RKO (cell line): ENCODE data around the gene EPHB1.
"Not testable (repeated sequence)": the region's sequence is repeated elsewhere in the genome, so short reads cannot be mapped to it uniquely, and the experiment has no call there.

Experiments
- DNase-seq: peaks from one replicate; pipeline ENCODE4 v3.0.0-alpha.2; 2016; ENCODE audit warnings: low spot score

The EPHB1 gene

DNA sequence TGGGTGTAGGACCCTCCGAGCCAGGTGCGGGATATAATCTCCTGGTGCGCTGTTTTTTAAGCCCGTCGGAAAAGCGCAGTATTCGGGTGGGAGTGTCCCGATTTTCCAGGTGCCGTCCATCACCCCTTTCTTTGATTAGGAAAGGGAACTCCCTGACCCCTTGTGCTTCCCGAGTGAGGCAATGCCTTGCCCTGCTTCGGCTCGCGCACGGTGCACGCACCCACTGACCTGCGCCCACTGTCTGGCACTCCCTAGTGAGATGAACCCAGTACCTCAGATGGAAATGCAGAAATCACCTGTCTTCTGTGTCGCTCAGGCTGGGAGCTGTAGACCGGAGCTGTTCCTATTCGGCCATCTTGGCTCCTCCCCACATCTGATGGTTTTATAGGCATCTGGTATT, 210.6 kb downstream of the EPHB1 start:
- not testable (repeated sequence) for DNase-seq

DNA sequence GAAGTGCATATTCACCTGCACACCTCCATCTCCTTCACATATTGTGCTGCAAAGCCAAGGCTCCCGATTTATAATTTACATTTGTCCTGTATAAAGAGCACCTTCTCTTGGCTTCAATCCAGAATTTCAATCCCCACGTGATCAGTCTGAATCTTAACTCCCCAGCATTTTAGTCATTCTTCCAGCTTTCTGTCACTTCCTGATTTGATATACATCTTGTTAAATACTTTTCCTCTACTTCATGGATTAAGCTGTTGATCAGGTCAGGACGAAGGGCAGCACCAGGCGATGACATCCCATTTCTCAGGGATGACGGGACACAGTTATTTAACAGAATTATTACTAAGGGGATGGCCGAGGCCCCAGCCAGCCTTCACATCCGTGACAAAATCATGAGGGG, 212.5 kb downstream of the EPHB1 start:
- no peak for DNase-seq

DNA sequence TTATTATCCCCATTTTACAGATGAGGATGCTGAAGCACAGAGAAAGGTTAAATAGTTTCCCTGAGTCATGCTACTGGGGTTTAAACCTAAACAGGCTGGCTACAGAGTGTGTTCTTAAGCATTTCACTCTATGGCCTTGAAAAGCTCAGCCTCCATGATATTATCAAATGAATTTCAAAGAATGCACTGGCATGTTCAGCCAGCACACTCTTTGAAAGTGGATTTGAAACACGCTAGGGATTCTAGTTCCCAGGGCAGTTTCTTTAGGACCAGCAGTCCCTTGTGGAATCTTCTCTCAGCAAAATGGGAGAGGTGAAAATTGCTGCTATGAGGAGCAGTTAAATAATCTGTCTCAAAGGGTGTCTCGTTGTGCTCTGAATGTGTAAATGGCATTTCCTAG, 213.3 kb downstream of the EPHB1 start:
- no peak for DNase-seq

DNA sequence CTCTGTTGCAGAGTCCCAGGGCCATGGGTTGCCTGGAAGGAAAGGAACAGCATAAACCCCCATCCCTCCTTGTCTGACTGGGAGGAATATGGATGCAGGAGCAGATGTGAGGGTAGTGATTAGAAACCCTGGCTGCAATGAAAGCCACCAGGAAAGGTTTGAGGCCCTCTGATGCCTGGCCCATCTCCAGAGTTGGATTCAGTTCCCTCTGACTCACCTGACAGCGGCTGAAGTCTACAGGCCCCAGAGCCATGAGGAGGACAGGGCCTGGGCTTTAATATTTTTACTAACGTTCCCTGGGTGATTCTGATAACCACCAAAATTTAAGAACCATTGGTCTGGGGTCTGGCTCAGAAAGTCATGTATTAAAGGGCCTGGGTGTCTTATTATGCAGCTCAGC, 214.0 kb downstream of the EPHB1 start:
- no peak for DNase-seq

DNA sequence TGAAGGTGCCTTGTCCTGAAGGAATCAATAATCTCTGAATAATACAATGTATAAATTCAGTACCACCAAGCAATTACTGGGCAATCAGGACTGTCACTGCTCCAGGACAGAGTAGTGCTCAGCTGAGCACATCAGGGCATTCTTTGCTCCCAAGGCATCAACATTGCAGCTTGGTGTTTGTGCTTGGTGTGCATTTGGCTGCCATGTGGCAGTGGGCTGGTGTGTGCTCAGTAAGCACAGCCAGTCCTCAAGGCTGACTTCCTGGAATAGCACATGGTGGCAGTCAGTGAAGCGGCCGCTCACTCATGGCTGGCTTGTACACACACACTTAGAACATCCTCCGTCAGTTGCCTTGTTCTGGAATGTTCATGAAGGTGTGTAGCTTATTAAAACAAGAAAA, 217.0 kb downstream of the EPHB1 start:
- no peak for DNase-seq

DNA sequence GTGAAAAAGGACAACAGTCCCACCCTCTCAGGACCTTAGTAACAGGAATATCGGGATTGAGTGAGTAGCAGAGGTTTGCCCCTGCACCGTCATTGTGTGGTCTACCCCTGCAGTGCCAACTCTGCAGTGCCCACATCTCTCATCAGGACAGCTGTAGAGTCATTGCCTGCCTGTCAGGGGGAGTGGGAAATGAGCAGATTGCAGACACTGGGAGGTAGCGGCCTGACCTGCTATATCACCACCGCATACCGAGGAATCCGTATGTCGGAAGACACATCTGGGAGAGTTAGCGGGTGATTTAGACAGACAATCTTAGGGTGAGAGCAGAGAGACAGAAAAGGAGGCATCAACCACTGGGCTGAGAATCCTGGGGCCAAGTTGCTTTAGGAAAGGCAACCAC, 218.1 kb downstream of the EPHB1 start:
- no peak for DNase-seq

DNA sequence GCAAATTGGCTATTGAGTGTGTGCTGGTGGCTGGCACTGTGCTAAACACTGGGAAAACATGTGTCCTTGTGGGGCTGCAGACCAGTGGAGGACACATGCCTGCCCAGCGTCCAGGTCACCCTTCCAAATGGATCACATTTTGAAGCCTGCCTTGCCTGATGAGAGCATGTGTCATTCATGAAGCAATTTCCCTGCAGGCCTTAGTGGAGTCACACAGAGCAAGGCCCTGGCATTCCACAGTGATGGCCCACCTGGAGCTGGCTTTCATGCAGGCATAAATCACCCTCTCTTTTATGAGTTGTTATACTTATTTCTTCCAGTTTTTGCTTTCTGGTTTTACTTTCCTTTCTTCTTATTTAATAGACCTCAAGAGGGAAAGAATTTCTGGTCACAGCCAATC, 219.5 kb downstream of the EPHB1 start:
- DNase-seq: no peak

DNA sequence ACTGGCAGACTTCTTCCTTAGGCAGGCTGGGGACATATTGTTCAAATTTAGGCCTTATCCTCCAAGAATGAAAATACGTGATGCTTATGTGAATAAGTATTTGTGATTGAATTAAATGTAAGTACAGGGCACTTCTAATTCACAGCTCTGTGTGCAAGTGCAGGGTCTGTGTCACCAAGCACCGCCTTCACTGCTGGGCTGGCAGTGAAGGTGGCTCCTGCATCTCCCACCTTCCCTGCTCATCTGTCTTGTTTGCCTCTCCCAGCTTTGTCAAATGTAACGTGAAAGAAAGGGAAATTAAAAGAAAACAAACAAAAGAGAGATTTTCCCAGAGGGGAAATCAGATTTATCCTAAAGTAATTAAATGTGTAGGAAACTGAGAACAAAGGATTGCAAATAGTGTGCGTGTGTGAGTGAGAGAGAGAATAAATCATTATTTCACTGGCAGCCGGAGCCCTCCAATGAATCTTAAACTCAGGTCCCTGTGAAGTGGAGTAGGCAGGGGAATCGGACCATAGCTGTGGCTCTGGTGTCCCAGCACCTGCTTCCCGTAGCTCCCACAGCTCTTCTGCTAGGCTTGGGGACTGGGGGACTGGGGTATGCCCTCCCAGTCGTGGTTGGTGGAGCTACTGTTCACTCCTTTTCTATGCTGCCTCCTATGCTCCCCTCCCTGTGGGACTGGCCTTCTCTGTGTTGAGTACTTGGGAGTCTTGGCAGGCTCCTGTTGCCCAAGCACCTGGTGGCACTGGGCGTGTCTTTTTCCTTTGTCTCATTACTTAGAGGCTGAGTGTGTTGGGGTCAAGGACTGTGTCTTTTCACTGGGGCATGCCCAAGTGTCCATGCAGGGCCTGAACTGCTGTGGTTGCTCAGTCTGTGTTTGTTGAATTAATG, 222.2 kb downstream of the EPHB1 start:
- no peak for DNase-seq

DNA sequence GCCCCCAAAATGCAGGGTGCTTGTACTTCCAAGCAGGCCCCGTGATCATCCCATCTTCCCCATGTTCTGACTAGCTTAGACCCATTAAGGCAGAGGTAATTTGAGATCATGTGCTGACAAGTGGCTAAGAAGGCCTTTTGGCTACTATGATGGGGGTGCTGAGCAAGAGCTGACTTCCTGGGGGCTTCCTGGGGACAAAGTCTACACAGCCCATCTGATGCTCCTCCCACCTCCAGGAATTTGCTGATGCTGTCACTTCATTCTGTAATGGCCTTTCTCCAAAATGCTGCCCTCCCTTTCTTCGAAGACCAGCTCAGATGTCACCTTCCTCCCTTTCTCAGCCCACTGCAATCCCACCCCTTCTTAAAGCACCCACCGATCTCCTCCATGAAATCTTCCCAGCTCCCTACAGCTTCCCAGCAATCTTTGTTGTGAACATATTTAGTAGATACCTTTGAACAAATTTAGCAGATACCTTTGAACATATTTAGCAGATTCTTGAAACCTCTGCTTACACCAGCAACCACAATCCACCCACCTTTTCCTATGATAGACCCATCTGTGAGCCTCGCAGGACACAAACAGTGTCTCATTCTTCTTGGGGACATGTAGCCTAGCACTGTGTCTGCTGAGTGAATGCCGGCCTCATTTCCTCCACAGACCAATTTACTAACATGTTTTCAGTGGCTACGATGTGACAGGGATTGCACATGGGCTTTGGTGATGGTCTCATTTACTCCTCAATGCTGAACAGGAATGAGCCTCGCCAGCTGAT, 223.3 kb downstream of the EPHB1 start:
- DNase-seq: no peak

DNA sequence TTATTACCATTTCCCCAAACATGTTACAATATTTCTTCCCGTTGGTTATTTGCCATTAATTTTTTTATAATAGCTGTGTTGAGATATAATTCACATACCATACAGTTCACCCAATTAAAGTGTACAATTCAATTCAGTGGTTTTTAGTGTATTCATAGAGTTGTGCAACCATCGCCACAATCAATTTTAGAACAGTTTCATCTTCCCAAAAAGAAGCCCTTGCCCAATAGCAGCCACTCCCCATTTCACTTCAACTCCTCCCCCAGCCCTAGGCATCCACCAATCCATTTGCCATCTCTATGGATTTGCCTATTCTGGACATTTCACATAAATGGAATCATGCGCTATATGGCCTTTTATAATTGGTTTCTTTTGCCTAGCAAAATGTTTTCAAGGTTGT, 225.1 kb downstream of the EPHB1 start:
- DNase-seq: no peak

DNA sequence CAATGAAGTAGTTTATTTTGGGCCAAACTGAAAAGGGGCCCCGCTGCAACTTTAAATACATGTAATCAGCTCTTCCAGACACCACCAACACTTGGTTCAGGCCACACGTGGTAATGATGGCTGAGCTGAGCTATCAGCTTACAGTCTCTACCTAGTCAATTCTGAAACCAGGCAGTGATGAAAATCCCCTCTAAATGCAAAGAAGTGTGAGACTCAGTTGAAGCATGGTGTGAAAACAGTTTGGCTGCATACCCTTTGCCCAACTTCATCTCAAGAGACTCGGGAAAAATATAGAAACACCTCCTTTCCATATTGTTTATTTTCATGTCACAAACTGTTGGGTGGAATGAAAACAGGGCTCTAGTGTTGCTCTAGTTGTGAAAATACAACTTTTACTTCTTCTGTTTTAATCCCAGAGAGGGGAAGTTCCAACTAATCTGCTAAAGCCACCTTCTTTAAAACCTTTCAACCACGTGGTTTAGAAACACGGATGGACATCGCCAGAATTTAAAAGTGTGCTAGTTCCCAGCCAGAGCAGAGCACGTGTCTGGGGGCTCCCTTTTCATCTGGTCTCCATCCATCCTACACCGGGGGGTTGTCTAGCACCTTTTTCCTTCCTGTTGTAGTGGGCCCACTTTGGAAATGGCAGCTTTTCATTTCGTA, 229.1 kb downstream of the EPHB1 start:
- no peak for DNase-seq

DNA sequence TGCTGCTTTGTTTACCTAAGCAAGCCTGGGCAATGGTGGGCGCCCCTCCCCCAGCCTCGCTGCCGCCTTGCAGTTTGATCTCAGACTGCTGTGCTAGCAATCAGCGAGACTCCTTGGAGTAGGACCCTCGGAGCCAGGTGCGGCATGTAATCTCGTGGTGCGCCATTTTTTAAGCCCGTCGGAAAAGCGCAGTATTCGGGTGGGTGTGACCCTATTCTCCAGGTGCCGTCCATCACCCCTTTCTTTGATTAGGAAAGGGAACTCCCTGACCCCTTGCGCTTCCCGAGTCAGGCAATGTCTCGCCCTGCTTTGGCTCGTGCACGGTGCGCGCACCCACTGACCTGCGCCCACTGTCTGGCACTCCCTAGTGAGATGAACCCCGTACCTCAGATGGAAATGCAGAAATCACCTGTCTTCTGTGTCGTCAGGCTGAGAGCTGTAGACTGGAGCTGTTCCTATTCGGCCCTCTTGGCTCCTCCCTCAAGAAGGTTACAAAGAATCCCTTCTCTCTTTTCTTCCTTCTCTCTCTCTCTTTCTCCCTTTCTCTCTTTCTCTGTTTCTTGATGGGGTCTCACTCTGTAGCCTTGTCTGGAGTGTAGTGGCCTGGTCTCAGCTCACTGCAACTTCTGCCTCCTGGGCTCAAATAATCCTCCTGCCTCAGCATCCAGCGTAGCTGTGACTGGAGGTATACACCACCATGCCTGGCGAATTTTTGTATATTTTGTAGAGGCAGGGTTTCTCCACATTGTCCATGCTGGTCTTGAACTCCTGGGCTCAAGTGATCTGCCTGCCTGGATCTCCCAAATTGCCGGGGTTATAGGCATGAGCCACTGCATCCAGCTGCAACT, 235.9 kb downstream of the EPHB1 start:
- DNase-seq: not testable (repeated sequence)

DNA sequence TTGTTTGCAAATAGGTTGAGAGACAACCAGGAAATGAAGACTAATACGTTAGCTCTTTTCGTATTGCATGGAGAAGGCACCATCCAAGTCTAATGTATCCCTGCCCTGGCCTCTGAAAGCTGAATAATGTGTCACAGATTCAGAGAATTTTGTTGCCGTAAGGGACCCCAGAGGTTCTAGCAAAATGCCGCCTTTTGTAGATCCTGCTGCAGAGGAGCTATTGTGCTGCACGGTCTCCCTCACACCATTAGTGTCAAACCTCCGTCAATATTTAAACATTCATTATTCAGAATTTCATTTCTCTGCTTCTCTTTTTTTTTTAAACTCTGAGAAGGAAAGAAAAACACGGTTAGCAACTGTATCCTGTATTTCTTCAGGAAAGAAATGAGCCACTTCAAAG, 238.7 kb downstream of the EPHB1 start:
- no peak for DNase-seq

DNA sequence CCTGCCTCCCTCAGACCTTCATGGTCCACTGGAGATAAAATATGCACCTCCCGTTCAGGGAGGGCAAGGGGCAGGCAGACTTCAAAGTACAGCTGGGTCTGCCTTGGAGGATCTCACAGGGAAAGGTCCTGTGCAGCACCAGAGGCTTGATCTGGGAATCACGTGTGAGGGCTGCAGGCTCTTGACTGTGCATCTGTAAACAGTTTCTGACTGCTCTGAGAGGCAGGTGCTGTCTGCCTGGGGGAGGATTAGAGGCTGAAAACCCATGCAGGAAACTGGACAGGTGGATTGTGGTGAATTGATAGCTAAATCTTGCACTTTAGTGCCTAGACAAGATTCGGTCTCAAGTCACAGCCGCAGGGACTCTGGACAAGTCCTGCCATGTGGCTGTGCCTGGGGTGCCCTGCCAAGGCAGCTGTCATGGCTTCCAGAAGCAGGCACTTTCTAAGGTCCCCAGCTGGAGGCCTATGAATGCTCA, 239.3 kb downstream of the EPHB1 start:
- no peak for DNase-seq

DNA sequence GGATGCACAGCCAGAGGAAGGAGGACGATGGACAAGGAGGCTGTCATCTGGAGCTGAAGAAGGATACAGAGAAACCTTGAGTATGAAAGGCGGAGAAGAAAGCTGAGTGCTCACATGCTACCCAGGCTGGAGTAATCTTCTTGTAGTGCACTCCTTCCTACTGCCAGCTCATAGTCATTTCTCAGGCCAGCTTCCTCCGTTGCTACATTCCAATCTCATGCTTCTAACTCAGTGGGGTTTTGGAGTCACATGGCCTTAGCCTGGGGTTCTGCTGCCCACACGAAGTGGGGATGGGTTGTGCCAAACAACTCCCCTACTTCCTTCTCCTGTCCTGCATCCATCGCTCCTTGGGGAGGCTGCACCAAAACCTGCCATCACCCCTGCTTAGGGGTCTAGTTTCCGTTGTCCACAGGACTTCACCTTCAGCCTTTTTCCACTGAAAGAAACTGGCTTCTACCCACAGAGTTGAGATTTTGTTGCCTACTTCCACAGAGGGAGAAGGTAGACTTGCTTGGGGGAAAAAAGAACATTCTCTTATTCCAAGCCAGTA, 239.9 kb downstream of the EPHB1 start:
- no peak for DNase-seq

DNA sequence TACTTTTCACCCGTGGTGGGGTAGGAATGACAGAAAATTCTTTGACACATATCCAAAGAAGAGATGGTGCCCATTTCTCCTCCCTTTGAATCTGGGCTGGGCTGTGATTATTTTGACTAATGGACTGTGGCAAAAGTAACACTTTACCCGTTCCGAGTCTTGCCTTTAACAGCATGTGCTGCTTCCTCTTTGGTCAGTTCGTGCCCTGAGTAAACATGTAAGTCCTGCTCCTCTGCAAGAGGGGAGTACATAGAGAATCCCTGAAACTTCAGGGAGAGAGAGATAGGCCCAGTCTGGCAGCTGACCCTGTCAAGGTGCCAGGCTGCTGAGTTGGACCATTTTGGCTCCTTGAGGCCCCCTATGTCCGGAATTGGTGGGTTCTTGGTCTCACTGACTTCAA, 243.1 kb downstream of the EPHB1 start:
- no peak for DNase-seq

DNA sequence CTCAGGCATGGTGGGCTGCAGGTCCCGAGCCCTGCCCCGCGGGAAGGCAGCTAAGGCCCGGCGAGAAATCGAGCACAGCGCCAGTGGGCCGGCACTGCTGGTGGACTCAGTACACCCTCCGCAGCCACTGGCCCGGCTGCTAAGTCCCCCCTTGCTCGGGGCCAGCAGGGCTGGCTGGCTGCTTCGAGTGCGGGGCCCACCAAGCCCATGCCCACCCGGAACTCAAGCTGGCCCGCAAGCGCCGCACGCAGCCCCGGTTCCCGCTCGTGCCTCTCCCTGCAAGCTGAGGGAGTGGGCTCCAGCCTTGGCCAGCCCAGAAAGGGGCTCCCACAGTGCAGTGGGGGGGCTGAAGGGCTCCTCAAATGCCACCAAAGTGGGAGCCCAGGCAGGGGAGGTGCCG, 244.5 kb downstream of the EPHB1 start:
- not testable (repeated sequence) for DNase-seq

DNA sequence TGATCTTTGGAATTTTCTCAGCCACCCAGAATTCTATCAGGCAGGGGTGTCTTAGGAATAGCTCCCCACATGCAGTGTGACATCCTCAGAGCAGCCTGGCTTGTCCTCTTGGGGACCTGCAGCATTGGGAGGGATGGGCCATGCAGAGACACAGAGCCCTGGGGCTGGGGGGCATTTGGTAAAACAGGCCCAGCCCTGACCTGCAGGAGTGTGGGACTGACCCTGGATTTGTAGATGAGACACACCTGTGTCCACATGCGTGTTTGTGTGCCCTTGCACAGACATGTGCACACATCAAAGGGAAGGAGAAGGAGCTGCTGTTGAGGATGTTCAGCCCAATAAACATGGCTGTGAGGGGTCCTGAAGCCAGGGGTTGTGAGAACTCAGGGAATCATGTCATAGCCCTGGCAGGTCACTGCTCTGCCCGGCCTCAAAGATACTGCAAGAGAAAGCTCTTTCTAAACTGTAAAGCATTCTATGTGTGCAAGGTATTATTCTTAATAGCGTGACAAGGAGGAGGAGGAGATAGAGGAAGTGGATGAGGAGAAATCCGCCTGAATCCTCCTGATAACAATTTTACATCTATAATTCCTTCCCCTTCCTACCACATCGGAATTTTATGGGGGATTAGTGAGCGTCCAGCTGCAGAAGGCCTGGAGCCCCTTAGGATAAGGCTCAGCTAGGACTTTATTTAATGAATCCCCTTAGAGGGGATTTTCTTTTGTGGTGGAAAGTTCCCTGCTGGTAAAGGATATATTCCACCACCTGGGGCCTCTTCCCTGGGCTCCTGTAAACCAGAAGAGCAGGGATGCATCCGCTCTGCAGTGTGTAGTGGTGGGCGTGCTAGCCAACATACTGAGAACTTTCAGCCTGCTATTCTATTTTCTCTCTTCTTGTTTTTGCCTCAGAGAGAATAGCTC, 245.5 kb downstream of the EPHB1 start:
- DNase-seq: no peak

DNA sequence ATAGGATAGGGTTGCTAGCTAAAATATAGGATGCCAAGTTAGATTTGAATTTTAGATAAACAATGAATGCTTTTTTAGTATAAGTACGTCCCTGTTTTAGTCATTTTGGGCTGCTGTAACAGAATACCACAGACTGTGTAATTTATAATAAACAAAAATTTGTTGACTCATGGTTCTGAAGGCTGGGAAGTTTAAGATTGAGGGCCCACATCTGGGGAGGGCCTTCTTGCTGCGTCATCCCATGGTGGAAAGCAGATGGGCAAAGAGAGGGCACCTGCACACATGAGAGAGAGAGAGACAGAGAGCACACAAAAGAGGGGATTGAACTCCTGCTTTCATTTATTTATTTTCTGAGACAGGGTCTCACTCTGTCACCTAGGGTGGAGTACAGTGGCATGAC, 246.5 kb downstream of the EPHB1 start:
- DNase-seq: no peak

DNA sequence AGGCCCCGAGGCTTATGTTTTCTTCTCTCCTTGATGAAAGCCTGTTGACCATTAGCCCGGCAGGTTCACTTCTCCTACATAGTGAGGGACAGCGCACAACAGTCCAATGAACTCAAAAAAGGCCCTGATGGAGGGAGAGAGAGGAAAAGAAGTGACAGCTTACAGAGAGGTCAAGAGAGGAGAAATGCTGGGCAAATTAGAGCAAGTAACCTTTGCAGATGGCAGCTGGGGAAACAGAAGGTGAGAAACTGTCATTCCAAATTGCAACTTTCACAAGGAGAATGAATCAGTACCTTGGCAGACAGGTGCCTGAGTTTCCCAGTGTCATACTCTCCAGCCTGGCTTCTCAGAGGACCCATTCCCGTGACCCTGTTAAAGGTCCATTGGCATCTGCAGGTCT, 252.0 kb downstream of the EPHB1 start:
- DNase-seq: no peak
